ENCODE results near the gene CEMIP. TPM values are rescaled to one million over a fixed set of nuclear protein-coding genes. Genes with fewer than 3 reads are reported as not detected.

Gene CEMIP
- total and polyA plus RNA-seq, 2 of the 4 experiments (the other 2 are of a cell fraction) = 63.8 to 78.0 TPM

- Histone ChIP-seq H4K91ac (ENCODE audit: insufficient read depth, low read depth, low read length) (no peak overlapping the region), H4K20me1 (ENCODE audit: insufficient read depth, low read length) (peaks cover 22% of the 10 kb centered on the region; the same call in 1 of the 2 replicates), H3K9me3 (ENCODE audit: control insufficient read depth, insufficient read depth, low read length) (no peaks in the 10 kb centered on the region), H3K27ac (ENCODE audit: insufficient read depth, low read length) (no peak overlapping the region), H3K4me1 (ENCODE audit: control insufficient read depth, insufficient read depth, low read length) (0 out of 2 replicates have a peak, but pooled peaks cover 3% of the 10 kb centered on the region), H3K4me3 (ENCODE audit: insufficient read depth, low read depth, low read length) (no peak overlapping the region), H4K5ac (ENCODE audit: low read depth, low read length) (no peak overlapping the region), H3K56ac (ENCODE audit: extremely low read depth, insufficient read depth, low read length) (no peak overlapping the region), H3K9ac (ENCODE audit: low read depth, low read length) (no peak overlapping the region), H2AK5ac (ENCODE audit: low read depth, low read length) (no peak overlapping the region), H2BK120ac (ENCODE audit: low read depth, low read length) (no peak overlapping the region), H2BK5ac (ENCODE audit: low read depth, low read length, poor library complexity, severe bottlenecking) (no peak overlapping the region), H4K8ac (ENCODE audit: low read depth in 2 of 2, low read length in 2 of 2) (no peak overlapping the region), H3K4me2 (ENCODE audit: low read depth, low read length) (no peak overlapping the region), H3K79me1 (ENCODE audit: low read depth in 1 of 2, low read length in 2 of 2) (no peaks in the 10 kb centered on the region), H3K4ac (ENCODE audit: low read depth, low read length) (no peak overlapping the region), H3K36me3 (ENCODE audit: control insufficient read depth, insufficient read depth, low read length) (peaks cover 87% of the 10 kb centered on the region), H2AK9ac (replicated peaks; ENCODE audit: low read depth, low read length, poor library complexity) (no peak overlapping the region), H3K14ac (replicated peaks; ENCODE audit: low read depth, low read length) (no peak overlapping the region), H3K9me1 (ENCODE audit: insufficient read depth, low read length) (peaks cover 20% of the 10 kb centered on the region), H3K23ac (ENCODE audit: low read depth, low read length) (no peak overlapping the region), H3K27me3 (ENCODE audit: control insufficient read depth, insufficient read depth, low read length) (no peaks in the 10 kb centered on the region), H2AFZ (replicated peaks; ENCODE audit: low read length, poor library complexity) (no peak overlapping the region), H2BK15ac (ENCODE audit: low read depth, low read length) (no peak overlapping the region), H3K18ac (ENCODE audit: low read depth, low read length) (no peak overlapping the region), H2BK20ac (ENCODE audit: low read depth, low read length) (no peak overlapping the region)
- no peak for TF ChIP-seq BHLHE40 (IDR thresholded peaks at IDR 0.05; ENCODE audit: low read depth, low read length)
- no peak for TF ChIP-seq MAZ (IDR thresholded peaks at IDR 0.05; ENCODE audit: borderline replicate concordance, low read depth, low read length)
- TF ChIP-seq, protein P1, sequence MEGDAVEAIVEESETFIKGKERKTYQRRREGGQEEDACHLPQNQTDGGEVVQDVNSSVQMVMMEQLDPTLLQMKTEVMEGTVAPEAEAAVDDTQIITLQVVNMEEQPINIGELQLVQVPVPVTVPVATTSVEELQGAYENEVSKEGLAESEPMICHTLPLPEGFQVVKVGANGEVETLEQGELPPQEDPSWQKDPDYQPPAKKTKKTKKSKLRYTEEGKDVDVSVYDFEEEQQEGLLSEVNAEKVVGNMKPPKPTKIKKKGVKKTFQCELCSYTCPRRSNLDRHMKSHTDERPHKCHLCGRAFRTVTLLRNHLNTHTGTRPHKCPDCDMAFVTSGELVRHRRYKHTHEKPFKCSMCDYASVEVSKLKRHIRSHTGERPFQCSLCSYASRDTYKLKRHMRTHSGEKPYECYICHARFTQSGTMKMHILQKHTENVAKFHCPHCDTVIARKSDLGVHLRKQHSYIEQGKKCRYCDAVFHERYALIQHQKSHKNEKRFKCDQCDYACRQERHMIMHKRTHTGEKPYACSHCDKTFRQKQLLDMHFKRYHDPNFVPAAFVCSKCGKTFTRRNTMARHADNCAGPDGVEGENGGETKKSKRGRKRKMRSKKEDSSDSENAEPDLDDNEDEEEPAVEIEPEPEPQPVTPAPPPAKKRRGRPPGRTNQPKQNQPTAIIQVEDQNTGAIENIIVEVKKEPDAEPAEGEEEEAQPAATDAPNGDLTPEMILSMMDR (conservative IDR thresholded peaks at IDR 0.05; ENCODE audit: low read depth, low read length) = no peak
- dilution Hi-C loops (cut with HindIII; ENCODE audit: low sequenced_read_pairs, unreplicated experiment) = no loop called here
- ATAC-seq (ENCODE audit: low read depth) = no peak
- CTCF ChIA-PET = no interaction called here
- no peak for DNase-seq
- 70% methylated on average over 2 of the region's 6 CpGs; no CpG with 5 or more reads in 1 of the 2 experiments for WGBS, 2 experiments (ENCODE audit: extremely low coverage in 2 of 2, insufficient read length in 1 of 2)
- in situ Hi-C loops (cut with MboI; ENCODE audit: low sequenced_read_pairs) = no loop called here
- POLR2A ChIA-PET (ENCODE audit: unreplicated experiment) = no interaction called here
- no TSS peak for BruUV-seq (replicated peaks)
- intact Hi-C loops (cut with micrococcal nuclease) = no loop called here
Measured at GRCh38 chr15:80885016-80885579, 105.9 kb downstream of the CEMIP start.

Data from IMR-90 (cell line).